Spleen (tissue), 7 donors: ENCODE measurements around the gene ITPA.

Experiments used
- POLR2A ChIP-seq, 3 donors: fragments of 450-650 bp; IDR thresholded peaks; one replicate each; pipeline ENCODE4 v1.5.1; 2017; ENCODE audit warnings: antibody characterized with exemption in 3 of 3, mild to moderate bottlenecking in 1 of 3
- TF ChIP-seq, protein P1 (sequence below), 11 experiments: fragments of 200-600 bp in 7 of 11; fragments of 450-650 bp in 4 of 11; sonication (generic) in 4 of 11; IDR thresholded peaks in 8 of 11; conservative IDR thresholded peaks in 3 of 11; 1 replicate in 7 of 11; 2 replicates in 4 of 11; pipeline versions ENCODE4 v1.4.0 to v1.8.0; 2016 to 2021; ENCODE audit warnings: antibody characterized with exemption in 11 of 11, inconsistent platforms in 4 of 11, mild to moderate bottlenecking in 1 of 11
- donor health status: DM: no; HTN: no; CAD: no; lungs with moderate emphysema.
- donor health status: DM: no; HTN: no; CAD: no.
- donor health status: DM: no; HTN: no; CAD: no.

- TF ChIP-seq, protein P1, sequence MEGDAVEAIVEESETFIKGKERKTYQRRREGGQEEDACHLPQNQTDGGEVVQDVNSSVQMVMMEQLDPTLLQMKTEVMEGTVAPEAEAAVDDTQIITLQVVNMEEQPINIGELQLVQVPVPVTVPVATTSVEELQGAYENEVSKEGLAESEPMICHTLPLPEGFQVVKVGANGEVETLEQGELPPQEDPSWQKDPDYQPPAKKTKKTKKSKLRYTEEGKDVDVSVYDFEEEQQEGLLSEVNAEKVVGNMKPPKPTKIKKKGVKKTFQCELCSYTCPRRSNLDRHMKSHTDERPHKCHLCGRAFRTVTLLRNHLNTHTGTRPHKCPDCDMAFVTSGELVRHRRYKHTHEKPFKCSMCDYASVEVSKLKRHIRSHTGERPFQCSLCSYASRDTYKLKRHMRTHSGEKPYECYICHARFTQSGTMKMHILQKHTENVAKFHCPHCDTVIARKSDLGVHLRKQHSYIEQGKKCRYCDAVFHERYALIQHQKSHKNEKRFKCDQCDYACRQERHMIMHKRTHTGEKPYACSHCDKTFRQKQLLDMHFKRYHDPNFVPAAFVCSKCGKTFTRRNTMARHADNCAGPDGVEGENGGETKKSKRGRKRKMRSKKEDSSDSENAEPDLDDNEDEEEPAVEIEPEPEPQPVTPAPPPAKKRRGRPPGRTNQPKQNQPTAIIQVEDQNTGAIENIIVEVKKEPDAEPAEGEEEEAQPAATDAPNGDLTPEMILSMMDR (IDR thresholded peaks at IDR 0.05 in 8 of 11, conservative IDR thresholded peaks at IDR 0.05 in 3 of 11): no peak
- TF ChIP-seq POLR2A (IDR thresholded peaks at IDR 0.05): no peak
Measured at GRCh38 chr20:3223651-3223993, 14.3 kb downstream of the ITPA start.
